Dendritic cell treated with granulocyte-macrophage colony-stimulating factor and Interleukin-4, amounts not matched to agents 40 ng/mL and 50 ng/mL, for 4 days (primary cell): ENCODE results near the gene MYOZ3.

Source experiments
- H3K27ac Mint-ChIP-seq: one replicate; pipeline ENCODE4 v1.8.0; 2022; ENCODE audit warnings: mild to moderate bottlenecking, mixed read lengths
- H3K27me3 Mint-ChIP-seq: one replicate; pipeline ENCODE4 v1.8.0; 2022; ENCODE audit warnings: mild to moderate bottlenecking, mixed read lengths
- H3K36me3 Mint-ChIP-seq: one replicate; pipeline ENCODE4 v1.8.0; 2022; ENCODE audit warnings: low read depth, mixed read lengths
- H3K4me1 Mint-ChIP-seq: one replicate; pipeline ENCODE4 v1.8.0; 2022; ENCODE audit warnings: low read depth, mixed read lengths
- H3K4me3 Mint-ChIP-seq: one replicate; pipeline ENCODE4 v1.8.0; 2022; ENCODE audit warnings: mild to moderate bottlenecking, moderate library complexity, mixed read lengths
- H3K9me3 Mint-ChIP-seq: one replicate; pipeline ENCODE4 v1.8.0; 2022; ENCODE audit warnings: mixed read lengths
- intact Hi-C: fragments of 100-400 bp; cut with micrococcal nuclease; formaldehyde crosslinking; loops from one replicate; pipeline ENCODE4 v1.15.0; 2022

MYOZ3 gene

GRCh38 chr5:150623152-150623877, 37.7 kb upstream of the MYOZ3 start:
- no peaks in the 10 kb centered on the region for H3K9me3 Mint-ChIP-seq
- peaks cover 42% of the 10 kb centered on the region for H3K27me3 Mint-ChIP-seq
- H3K4me1 Mint-ChIP-seq = peaks cover 32% of the 10 kb centered on the region
- intact Hi-C loops = no loop called here
- H3K4me3 Mint-ChIP-seq = peak overlapping the region; percentile 2
- H3K27ac Mint-ChIP-seq = no peak overlapping the region
- H3K36me3 Mint-ChIP-seq = no peaks in the 10 kb centered on the region

- Mint-ChIP-seq H3K4me1 (peaks cover 32% of the 10 kb centered on the region), H3K9me3 (no peaks in the 10 kb centered on the region), H3K36me3 (no peaks in the 10 kb centered on the region), H3K27ac (no peak overlapping the region), H3K27me3 (peaks cover 42% of the 10 kb centered on the region), H3K4me3 (peak overlapping the region; percentile 71)
- intact Hi-C loops = no loop called here
Observed at GRCh38 chr5:150623878-150624216, 37.2 kb upstream of the MYOZ3 start.

- peak overlapping the region; percentile 71 for H3K4me3 Mint-ChIP-seq
- peaks cover 42% of the 10 kb centered on the region for H3K27me3 Mint-ChIP-seq
- no peaks in the 10 kb centered on the region for H3K36me3 Mint-ChIP-seq
- peaks cover 32% of the 10 kb centered on the region for H3K4me1 Mint-ChIP-seq
- intact Hi-C loops = no loop called here
- H3K9me3 Mint-ChIP-seq = no peaks in the 10 kb centered on the region
- no peak overlapping the region for H3K27ac Mint-ChIP-seq
Observed at GRCh38 chr5:150624334-150625163, 36.5 kb upstream of the MYOZ3 start.

GRCh38 chr5:150625164-150625535, 35.9 kb upstream of the MYOZ3 start:
- no peak overlapping the region for H3K27ac Mint-ChIP-seq
- intact Hi-C loops = no loop called here
- H3K27me3 Mint-ChIP-seq = peaks cover 42% of the 10 kb centered on the region
- H3K9me3 Mint-ChIP-seq = no peaks in the 10 kb centered on the region
- peaks cover 32% of the 10 kb centered on the region for H3K4me1 Mint-ChIP-seq
- no peaks in the 10 kb centered on the region for H3K36me3 Mint-ChIP-seq
- H3K4me3 Mint-ChIP-seq = no peak overlapping the region

GRCh38 chr5:150625831-150626746, 35.0 kb upstream of the MYOZ3 start:
- H3K4me3 Mint-ChIP-seq = no peak overlapping the region
- peaks cover 42% of the 10 kb centered on the region for H3K27me3 Mint-ChIP-seq
- intact Hi-C loops = no loop called here
- H3K27ac Mint-ChIP-seq = no peak overlapping the region
- H3K36me3 Mint-ChIP-seq = no peaks in the 10 kb centered on the region
- H3K4me1 Mint-ChIP-seq = peaks cover 32% of the 10 kb centered on the region
- H3K9me3 Mint-ChIP-seq = no peaks in the 10 kb centered on the region

- Mint-ChIP-seq H3K9me3 (no peaks in the 10 kb centered on the region), H3K27me3 (peaks cover 38% of the 10 kb centered on the region), H3K4me3 (no peak overlapping the region), H3K4me1 (peaks cover 32% of the 10 kb centered on the region), H3K27ac (no peak overlapping the region), H3K36me3 (no peaks in the 10 kb centered on the region)
- intact Hi-C loops = no loop called here
Observed at GRCh38 chr5:150626853-150627276, 34.2 kb upstream of the MYOZ3 start.

GRCh38 chr5:150627731-150628545, 33.1 kb upstream of the MYOZ3 start:
- intact Hi-C loops = no loop called here
- no peak overlapping the region for H3K4me3 Mint-ChIP-seq
- H3K36me3 Mint-ChIP-seq = no peaks in the 10 kb centered on the region
- peaks cover 37% of the 10 kb centered on the region for H3K27me3 Mint-ChIP-seq
- H3K9me3 Mint-ChIP-seq = no peaks in the 10 kb centered on the region
- H3K4me1 Mint-ChIP-seq = peaks cover 27% of the 10 kb centered on the region
- no peak overlapping the region for H3K27ac Mint-ChIP-seq

- H3K4me3 Mint-ChIP-seq = no peak overlapping the region
- intact Hi-C loops = no loop called here
- H3K9me3 Mint-ChIP-seq = no peaks in the 10 kb centered on the region
- peaks cover 17% of the 10 kb centered on the region for H3K4me1 Mint-ChIP-seq
- H3K27ac Mint-ChIP-seq = no peak overlapping the region
- H3K27me3 Mint-ChIP-seq = peaks cover 26% of the 10 kb centered on the region
- H3K36me3 Mint-ChIP-seq = no peaks in the 10 kb centered on the region
Observed at GRCh38 chr5:150628936-150629485, 32.0 kb upstream of the MYOZ3 start.

GRCh38 chr5:150630016-150630415, 31.0 kb upstream of the MYOZ3 start:
- H3K36me3 Mint-ChIP-seq = no peaks in the 10 kb centered on the region
- H3K4me3 Mint-ChIP-seq = no peak overlapping the region
- peaks cover 12% of the 10 kb centered on the region for H3K4me1 Mint-ChIP-seq
- no peak overlapping the region for H3K27ac Mint-ChIP-seq
- H3K27me3 Mint-ChIP-seq = peaks cover 22% of the 10 kb centered on the region
- no peaks in the 10 kb centered on the region for H3K9me3 Mint-ChIP-seq
- intact Hi-C loops = no loop called here

- intact Hi-C loops = no loop called here
- Mint-ChIP-seq H3K4me3 (no peak overlapping the region), H3K27ac (no peak overlapping the region)
Observed at GRCh38 chr5:150630461-150631325, 30.4 kb upstream of the MYOZ3 start.

GRCh38 chr5:150631326-150631701, 29.7 kb upstream of the MYOZ3 start:
- Mint-ChIP-seq H3K27me3 (peaks cover 15% of the 10 kb centered on the region), H3K4me3 (no peak overlapping the region), H3K36me3 (no peaks in the 10 kb centered on the region), H3K9me3 (no peaks in the 10 kb centered on the region), H3K4me1 (peaks cover 12% of the 10 kb centered on the region), H3K27ac (no peak overlapping the region)
- intact Hi-C loops = no loop called here

More at GRCh38 chr5:150630461-150631325, 30.4 kb upstream of the MYOZ3 start:
- peaks cover 12% of the 10 kb centered on the region for H3K4me1 Mint-ChIP-seq
- no peaks in the 10 kb centered on the region for H3K9me3 Mint-ChIP-seq
- H3K36me3 Mint-ChIP-seq = no peaks in the 10 kb centered on the region
- H3K27me3 Mint-ChIP-seq = peaks cover 19% of the 10 kb centered on the region

- no peak overlapping the region for H3K4me3 Mint-ChIP-seq
- H3K9me3 Mint-ChIP-seq = no peaks in the 10 kb centered on the region
- H3K4me1 Mint-ChIP-seq = peaks cover 7% of the 10 kb centered on the region
- intact Hi-C loops = no loop called here
- H3K27me3 Mint-ChIP-seq = peaks cover 18% of the 10 kb centered on the region
- H3K36me3 Mint-ChIP-seq = no peaks in the 10 kb centered on the region
- H3K27ac Mint-ChIP-seq = no peak overlapping the region
Observed at GRCh38 chr5:150632305-150633160, 28.5 kb upstream of the MYOZ3 start.
